Left kidney (tissue), 2 donors: ENCODE data around the gene ESR1. TPM values are rescaled to one million over a fixed set of nuclear protein-coding genes. Genes with fewer than 3 reads are reported as not detected.

Source experiments
- DNase-seq: peaks from one replicate; pipeline ENCODE4 v3.0.0-alpha.2; 2013
- polyA plus RNA-seq: library from polyadenylated mRNA; unstranded; fragments of 120-200 nt; gene quantifications from one replicate; pipeline ENCODE4 v1.2.1, GENCODE V29; 2013; ENCODE audit not compliant: insufficient read length

The ESR1 gene
- polyA plus RNA-seq, 1 donor = 2.1 TPM

- no peak for DNase-seq
Observed at GRCh38 chr6:152173957-152174356, 366.5 kb downstream of the ESR1 start.

- DNase-seq = no peak
Observed at GRCh38 chr6:152176268-152176667, 368.8 kb downstream of the ESR1 start.
